DMS153 (cell line): Measurements from ENCODE around the gene SPHK1.

ENCODE experiments used
- DNase-seq: peaks from one replicate; lab custom pipeline; 2025; lab: John Stamatoyannopoulos, UW

The SPHK1 gene

DNA sequence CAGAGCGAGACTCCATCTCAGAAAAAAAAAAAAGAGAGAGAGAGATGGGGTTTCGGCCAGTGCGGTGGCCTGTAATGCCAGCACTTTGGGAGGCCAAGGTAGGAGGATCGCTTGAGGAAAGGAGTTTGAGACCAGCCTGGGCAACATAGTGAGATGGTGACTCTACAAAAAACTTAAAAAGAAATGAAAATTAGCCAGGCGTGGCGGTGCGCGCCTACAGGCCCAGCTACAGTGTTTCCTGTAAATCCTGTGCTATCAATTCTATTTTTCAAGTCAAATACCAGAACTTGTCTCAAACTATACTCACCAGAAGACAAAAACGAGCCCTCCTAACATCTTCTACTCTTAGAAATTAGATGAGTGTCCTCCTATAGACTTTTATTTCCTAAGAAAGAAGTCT is 49.3 kb downstream of the SPHK1 start:
- DNase-seq: no peak

GRCh38 chr17:76434870-76435269 is 50.5 kb downstream of the SPHK1 start:
- DNase-seq: no peak

- DNase-seq: no peak
Measured at GRCh38 chr17:76435751-76436150, 51.3 kb downstream of the SPHK1 start.
